ENCODE data around the gene ITFG2.

Gene ITFG2

DNA sequence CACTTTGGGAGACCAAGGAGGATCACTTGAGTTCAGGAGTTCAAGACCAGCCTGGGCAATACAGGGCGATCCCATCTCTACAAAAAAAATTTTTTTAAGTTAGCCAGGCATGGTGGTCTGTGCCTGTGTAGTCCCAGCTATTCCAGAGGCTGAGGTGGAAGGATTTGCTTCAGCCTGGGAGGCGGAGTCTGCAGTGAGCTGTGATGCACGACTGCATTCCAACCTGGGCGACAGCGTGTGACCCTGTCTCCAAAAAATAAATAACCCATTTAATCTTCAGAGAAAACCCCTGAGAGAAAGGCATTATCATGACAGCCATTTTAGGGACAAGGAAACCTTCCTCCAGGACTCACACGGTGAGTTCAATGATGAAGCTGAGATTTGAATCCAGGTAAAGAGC lies 21.4 kb upstream of the ITFG2 start:
- H3K36me3 ChIP-seq (ENCODE audit: insufficient read depth, insufficient read length, low read length) = peaks cover 3% of the 10 kb centered on the region
- H3K27me3 ChIP-seq (ENCODE audit: insufficient read depth, insufficient read length) = no peaks in the 10 kb centered on the region
- TF ChIP-seq YY1 (IDR thresholded peaks at IDR 0.05; ENCODE audit: insufficient read depth, insufficient read length) = no peak
- H3K9ac ChIP-seq (ENCODE audit: insufficient read length, low read depth) = no peak overlapping the region
- H3K9me3 ChIP-seq (ENCODE audit: insufficient read depth, low read length) = no peaks in the 10 kb centered on the region
- no peak for DNase-seq (ENCODE audit: low read depth, low spot score)
- H3K4me1 ChIP-seq (ENCODE audit: insufficient read depth, insufficient read length) = peaks cover 11% of the 10 kb centered on the region
- no peak overlapping the region for H3K4me3 ChIP-seq (ENCODE audit: insufficient read length, low read depth)

GRCh38 chr12:2792671-2793500 lies 19.6 kb upstream of the ITFG2 start:
- no peak for TF ChIP-seq ZNF274 (IDR thresholded peaks at IDR 0.05; ENCODE audit: low read depth, low read length)
- peaks cover 21% of the 10 kb centered on the region for H3K36me3 ChIP-seq (ENCODE audit: insufficient read depth, insufficient read length, low read length)

DNA sequence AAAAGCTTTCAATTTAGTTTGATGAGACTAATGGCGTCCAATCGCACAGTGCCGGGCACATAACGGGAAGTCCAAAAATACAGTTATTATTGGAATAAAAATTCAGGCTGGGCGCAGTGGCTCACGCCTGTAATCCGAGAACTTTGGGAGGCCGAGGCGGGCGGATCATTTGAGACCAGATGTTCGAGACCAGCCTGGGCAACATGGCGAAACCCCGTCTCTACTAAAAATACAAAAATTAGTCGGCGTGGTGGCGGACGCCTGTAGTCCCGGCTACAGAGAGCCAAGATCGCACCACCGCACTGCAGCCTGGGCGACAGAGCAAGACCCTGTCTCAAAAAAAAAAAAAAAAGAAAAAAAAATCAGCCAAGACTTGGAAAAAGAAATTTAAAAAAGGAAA lies 18.9 kb upstream of the ITFG2 start:
- Histone ChIP-seq H3K4me3 (ENCODE audit: insufficient read length, low read depth) (peak overlapping the region; percentile 96), H3K4me1 (ENCODE audit: insufficient read depth, insufficient read length) (peaks cover 25% of the 10 kb centered on the region), H3K27me3 (ENCODE audit: insufficient read depth, insufficient read length) (no peaks in the 10 kb centered on the region), H3K9ac (ENCODE audit: insufficient read length, low read depth) (peak overlapping the region; percentile 80), H3K36me3 (ENCODE audit: insufficient read depth, insufficient read length, low read length) (peaks cover 28% of the 10 kb centered on the region), H3K9me3 (ENCODE audit: insufficient read depth, low read length) (no peaks in the 10 kb centered on the region)
- TF ChIP-seq ZNF274 (IDR thresholded peaks at IDR 0.05; ENCODE audit: low read depth, low read length) = no peak
- TF ChIP-seq YY1 (IDR thresholded peaks at IDR 0.05; ENCODE audit: insufficient read depth, insufficient read length) = no peak
- TF ChIP-seq SUZ12 (IDR thresholded peaks at IDR 0.05; ENCODE audit: extremely low read depth, insufficient read depth, insufficient read length) = no peak
- DNase-seq (ENCODE audit: low read depth, low spot score) = no peak

More at GRCh38 chr12:2792671-2793500, 19.6 kb upstream of the ITFG2 start:
- Histone ChIP-seq H3K9me3 (ENCODE audit: insufficient read depth, low read length) (no peaks in the 10 kb centered on the region), H3K27me3 (ENCODE audit: insufficient read depth, insufficient read length) (no peaks in the 10 kb centered on the region), H3K9ac (ENCODE audit: insufficient read length, low read depth) (peak overlapping the region; percentile 22), H3K4me1 (ENCODE audit: insufficient read depth, insufficient read length) (peaks cover 24% of the 10 kb centered on the region), H3K4me3 (ENCODE audit: insufficient read length, low read depth) (no peak overlapping the region)
- no peak for DNase-seq (ENCODE audit: low read depth, low spot score)

GRCh38 chr12:2794191-2794735 lies 18.2 kb upstream of the ITFG2 start:
- Histone ChIP-seq H3K4me3 (ENCODE audit: insufficient read length, low read depth) (peak overlapping the region; percentile 96), H3K27me3 (ENCODE audit: insufficient read depth, insufficient read length) (no peaks in the 10 kb centered on the region), H3K9me3 (ENCODE audit: insufficient read depth, low read length) (no peaks in the 10 kb centered on the region), H3K36me3 (ENCODE audit: insufficient read depth, insufficient read length, low read length) (peaks cover 35% of the 10 kb centered on the region), H3K4me1 (ENCODE audit: insufficient read depth, insufficient read length) (peaks cover 27% of the 10 kb centered on the region), H3K9ac (ENCODE audit: insufficient read length, low read depth) (peak overlapping the region; percentile 80)
- TF ChIP-seq SUZ12 (IDR thresholded peaks at IDR 0.05; ENCODE audit: extremely low read depth, insufficient read depth, insufficient read length) (no peak), ZNF274 (IDR thresholded peaks at IDR 0.05; ENCODE audit: low read depth, low read length) (no peak), YY1 (IDR thresholded peaks at IDR 0.05; ENCODE audit: insufficient read depth, insufficient read length) (no peak)
- DNase-seq (ENCODE audit: low read depth, low spot score) = no peak

- peaks cover 41% of the 10 kb centered on the region for H3K36me3 ChIP-seq (ENCODE audit: insufficient read depth, insufficient read length, low read length)
- no peaks in the 10 kb centered on the region for H3K27me3 ChIP-seq (ENCODE audit: insufficient read depth, insufficient read length)
- H3K9me3 ChIP-seq (ENCODE audit: insufficient read depth, low read length) = no peaks in the 10 kb centered on the region
- peaks cover 27% of the 10 kb centered on the region for H3K4me1 ChIP-seq (ENCODE audit: insufficient read depth, insufficient read length)
- peak within 1 kb of the TSS; percentile 97 for H3K9ac ChIP-seq (ENCODE audit: insufficient read length, low read depth)
- peak; percentile 97 for DNase-seq (ENCODE audit: low read depth, low spot score)
- peak within 1 kb of the TSS; percentile 96 for H3K4me3 ChIP-seq (ENCODE audit: insufficient read length, low read depth)
- TF ChIP-seq YY1 (IDR thresholded peaks at IDR 0.05; ENCODE audit: insufficient read depth, insufficient read length) (no peak), SUZ12 (IDR thresholded peaks at IDR 0.05; ENCODE audit: extremely low read depth, insufficient read depth, insufficient read length) (no peak), ZNF274 (IDR thresholded peaks at IDR 0.05; ENCODE audit: low read depth, low read length) (no peak)
Measured at GRCh38 chr12:2794736-2795289, 17.7 kb upstream of the ITFG2 start, which contains the start of gene FKBP4. TSS of gene FKBP4 (plus strand) at chr12:2794970. CDS start at chr12:2795140, 170 bp downstream.

- Histone ChIP-seq H3K9ac (ENCODE audit: insufficient read length, low read depth) (peak overlapping the region; percentile 97), H3K27me3 (ENCODE audit: insufficient read depth, insufficient read length) (no peaks in the 10 kb centered on the region), H3K4me1 (ENCODE audit: insufficient read depth, insufficient read length) (peaks cover 27% of the 10 kb centered on the region), H3K9me3 (ENCODE audit: insufficient read depth, low read length) (no peaks in the 10 kb centered on the region), H3K4me3 (ENCODE audit: insufficient read length, low read depth) (peak overlapping the region; percentile 96), H3K36me3 (ENCODE audit: insufficient read depth, insufficient read length, low read length) (peaks cover 48% of the 10 kb centered on the region)
- TF ChIP-seq SUZ12 (IDR thresholded peaks at IDR 0.05; ENCODE audit: extremely low read depth, insufficient read depth, insufficient read length) (no peak), YY1 (IDR thresholded peaks at IDR 0.05; ENCODE audit: insufficient read depth, insufficient read length) (no peak), ZNF274 (IDR thresholded peaks at IDR 0.05; ENCODE audit: low read depth, low read length) (no peak)
- DNase-seq (ENCODE audit: low read depth, low spot score) = peak; percentile 36
Measured at GRCh38 chr12:2795291-2796186, 16.9 kb upstream of the ITFG2 start.

Measured in NT2/D1 (cell line).